HG03558 (cell line): ENCODE data around the gene MYH10.

Source experiments
- ATAC-seq: cut with Tn5 transposase; IDR thresholded peaks from one replicate; pipeline ENCODE4 v1.9.1; 2021; ENCODE audit warnings: moderate number of reproducible peaks; ENCODE audit not compliant: unreplicated experiment; ENCODE audit errors: extremely low read depth

MYH10 gene

DNA sequence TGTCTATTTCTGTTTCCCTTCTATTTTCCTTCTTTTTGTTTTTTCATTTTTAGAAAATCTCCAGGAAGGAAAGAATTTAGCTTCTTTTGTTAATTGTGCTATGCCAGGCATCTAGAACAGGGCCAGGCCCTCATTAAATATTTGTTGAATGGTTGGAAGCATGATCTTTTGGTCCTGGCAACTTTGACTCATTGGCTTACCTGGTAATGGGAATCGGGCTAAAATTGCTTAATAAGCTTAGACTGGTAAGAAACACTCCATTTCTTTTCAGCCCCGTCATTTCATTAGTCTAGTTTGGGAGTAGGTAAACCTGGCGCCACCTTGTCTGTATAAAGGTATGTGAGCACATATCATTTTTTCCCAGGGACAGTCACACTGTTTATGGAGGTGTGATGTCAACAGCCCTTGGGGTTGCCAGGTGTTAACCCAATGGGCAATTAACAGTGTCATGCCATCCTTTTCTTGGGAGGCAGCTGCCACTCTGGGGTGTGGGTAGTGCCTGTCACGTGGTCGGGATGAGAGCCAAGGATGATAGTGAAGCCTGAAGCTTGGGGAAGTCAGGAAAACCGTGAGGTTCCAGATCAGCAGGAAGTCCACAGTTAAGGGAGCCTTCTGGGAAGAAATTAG, 204.3 kb downstream of the MYH10 start:
- no peak for ATAC-seq
